Renal cortical epithelial cell (primary cell): ENCODE results near the gene NRDE2. TPM values are rescaled to one million over a fixed set of nuclear protein-coding genes. Genes with fewer than 3 reads are reported as not detected.

Experiments used
- DNase-seq: peaks from one replicate; pipeline ENCODE4 v3.0.0-alpha.2; 2011; ENCODE audit warnings: low read depth
- total RNA-seq: library from RNA; depleted of rRNA; stranded (reverse); fragments of >200 nt; gene quantifications from 2 replicates; pipeline ENCODE4 v1.2.3, GENCODE V29; 2014

Gene NRDE2
- total RNA-seq, 1 donor from 2014 or later = 16.8 TPM

- DNase-seq = no peak
These were observed 35.1 kb downstream of the NRDE2 start for GRCh38 chr14:90296641-90297040.

GRCh38 chr14:90295870-90296516, 35.7 kb downstream of the NRDE2 start:
- DNase-seq = no peak

GRCh38 chr14:90294872-90295271, 36.9 kb downstream of the NRDE2 start:
- DNase-seq = no peak

- no peak for DNase-seq
These were observed 37.7 kb downstream of the NRDE2 start for GRCh38 chr14:90293766-90294730.

GRCh38 chr14:90291699-90292098, 40.0 kb downstream of the NRDE2 start:
- no peak for DNase-seq

- DNase-seq = no peak
These were observed 41.3 kb downstream of the NRDE2 start for GRCh38 chr14:90290337-90291011.

GRCh38 chr14:90288651-90289355, 42.9 kb downstream of the NRDE2 start:
- no peak for DNase-seq

GRCh38 chr14:90287791-90288190, 44.0 kb downstream of the NRDE2 start:
- DNase-seq = no peak

- no peak for DNase-seq
These were observed 50.0 kb downstream of the NRDE2 start for GRCh38 chr14:90281756-90282155.

- DNase-seq = peak; percentile 76
These were observed 50.5 kb downstream of the NRDE2 start for GRCh38 chr14:90281261-90281660.

- DNase-seq = no peak
These were observed 51.6 kb downstream of the NRDE2 start for GRCh38 chr14:90280096-90280495.

GRCh38 chr14:90278199-90279175, 53.3 kb downstream of the NRDE2 start:
- DNase-seq = no peak

- no peak for DNase-seq
These were observed 54.1 kb downstream of the NRDE2 start for GRCh38 chr14:90277581-90278198.

- DNase-seq = no peak
These were observed 54.9 kb downstream of the NRDE2 start for GRCh38 chr14:90276646-90277367.

- no peak for DNase-seq
These were observed 55.9 kb downstream of the NRDE2 start for GRCh38 chr14:90275820-90276219.

- no peak for DNase-seq
These were observed 56.3 kb downstream of the NRDE2 start for GRCh38 chr14:90275458-90275814.

- DNase-seq = peak; percentile 27
These were observed 56.8 kb downstream of the NRDE2 start for GRCh38 chr14:90274808-90275457.

GRCh38 chr14:90274019-90274418, 57.7 kb downstream of the NRDE2 start:
- DNase-seq = no peak

- DNase-seq = no peak
These were observed 58.2 kb downstream of the NRDE2 start for GRCh38 chr14:90273532-90273931.
